ENCODE results near the gene CC2D2A.
"Not testable (repeated sequence)": the region's sequence is repeated elsewhere in the genome, so short reads cannot be mapped to it uniquely, and the experiment has no call there.

The CC2D2A gene

DNA sequence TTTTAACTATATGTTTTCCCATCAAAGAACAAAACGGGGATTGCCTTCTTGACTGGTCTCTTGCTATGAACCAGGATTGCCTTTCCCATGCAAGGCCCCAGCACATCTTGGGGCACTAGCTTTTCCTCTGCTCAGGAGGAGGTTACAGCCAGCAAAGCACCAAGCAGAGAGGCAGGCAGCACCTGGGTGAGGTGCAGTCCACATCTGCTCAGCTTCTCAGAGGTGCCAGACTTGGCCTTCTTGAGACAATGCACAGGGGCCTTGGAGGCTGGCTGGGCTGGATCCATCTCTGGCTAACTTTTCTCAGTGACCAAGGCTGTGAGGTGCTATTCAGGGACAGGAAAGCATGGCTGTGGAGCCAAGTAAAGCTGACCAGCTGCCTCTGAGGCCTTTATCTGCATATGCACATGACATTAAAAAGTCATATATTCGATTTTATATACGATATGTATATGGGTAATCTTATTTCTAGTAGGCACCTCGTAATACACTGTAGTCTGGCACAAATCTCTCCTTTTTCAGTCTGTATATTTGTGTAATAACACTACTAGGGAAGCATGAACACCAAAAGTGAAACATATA is 86.9 kb downstream of the CC2D2A start:
- no peak for DNase-seq (ENCODE audit: low read depth in 4 of 4, low spot score in 1 of 4)

DNA sequence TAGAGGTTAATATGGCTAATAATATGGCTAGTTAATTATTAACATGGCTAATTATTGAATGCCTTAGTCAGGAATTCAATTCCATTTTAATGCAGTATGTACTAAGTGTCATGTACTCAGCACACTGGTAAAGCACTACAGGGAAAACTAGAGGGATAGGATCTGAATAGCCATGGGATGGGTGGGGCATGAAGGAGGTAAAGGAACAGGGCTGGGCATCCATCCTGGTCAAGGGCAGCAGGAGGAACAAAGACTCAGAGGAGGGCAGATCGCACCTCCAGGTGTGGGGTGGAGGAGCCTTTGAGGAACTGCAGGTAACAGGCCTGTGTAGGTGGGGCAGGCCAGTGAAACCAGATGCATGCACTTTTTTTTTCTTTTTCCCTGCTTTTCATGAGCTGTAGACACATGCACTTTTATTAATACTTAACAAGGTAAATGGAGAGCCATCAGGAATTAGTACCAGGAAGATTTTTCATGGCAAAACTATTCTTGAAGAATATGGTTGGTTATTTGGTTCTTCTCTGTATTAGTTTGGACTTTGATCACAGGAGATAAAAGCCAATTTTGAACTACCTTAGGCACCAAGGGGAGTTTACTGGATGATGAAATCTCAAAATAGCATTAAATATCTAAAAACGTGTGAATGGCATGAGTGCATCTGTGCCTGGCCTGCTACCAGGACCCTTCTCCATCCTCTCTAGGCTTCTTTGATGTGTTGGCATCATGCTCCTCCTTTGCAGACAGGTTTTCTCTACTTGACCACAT is 88.3 kb downstream of the CC2D2A start:
- no peak for DNase-seq (ENCODE audit: low read depth in 4 of 4, low spot score in 1 of 4)

DNA sequence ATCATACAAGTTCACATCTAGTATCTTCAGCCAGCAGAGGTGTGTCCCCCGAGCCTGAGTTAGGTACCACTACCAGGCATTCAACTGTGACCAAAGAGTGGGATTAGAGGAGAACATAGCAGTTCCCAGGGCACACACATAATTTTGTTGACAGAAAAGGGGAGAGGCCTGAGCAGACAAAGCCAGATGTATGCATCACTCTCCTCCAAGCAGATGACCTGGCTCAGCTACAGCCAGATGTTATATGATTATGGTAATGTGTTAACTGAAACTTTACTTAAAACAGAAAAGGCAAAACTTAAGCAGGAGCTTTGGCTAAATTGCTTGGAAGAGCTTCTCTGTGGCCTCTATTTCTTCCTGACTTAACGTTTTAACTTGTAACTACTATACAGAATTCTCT is 88.9 kb downstream of the CC2D2A start:
- no peak for DNase-seq (ENCODE audit: low read depth in 4 of 4, low spot score in 1 of 4)

- no peak for DNase-seq (ENCODE audit: low read depth in 4 of 4, low spot score in 1 of 4)
These were observed 92.4 kb downstream of the CC2D2A start for GRCh38 chr4:15562114-15562513.

DNA sequence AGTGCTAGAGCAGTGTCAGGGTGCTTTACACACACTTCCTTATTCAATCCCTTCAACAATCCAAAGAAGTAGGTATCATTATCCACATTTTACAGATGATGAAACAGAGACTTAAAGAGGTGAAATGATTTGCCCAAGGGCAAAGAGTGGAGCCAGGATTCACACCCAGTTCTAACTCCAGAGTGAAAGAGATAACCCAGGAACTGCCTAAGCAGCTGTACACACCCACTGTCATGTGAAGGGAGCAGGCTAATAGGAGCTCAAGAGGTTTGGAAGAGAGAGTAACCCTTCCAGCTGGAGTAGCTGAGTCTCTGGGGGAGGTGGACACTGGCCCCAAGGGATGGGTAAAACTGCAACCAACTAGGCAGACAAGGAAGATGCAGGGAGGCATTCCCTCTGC is 92.9 kb downstream of the CC2D2A start:
- DNase-seq (ENCODE audit: low read depth in 4 of 4, low spot score in 1 of 4), result no peak

- DNase-seq (ENCODE audit: low read depth in 4 of 4, low spot score in 1 of 4), result no peak
These were observed 94.2 kb downstream of the CC2D2A start for GRCh38 chr4:15563871-15564270.

DNA sequence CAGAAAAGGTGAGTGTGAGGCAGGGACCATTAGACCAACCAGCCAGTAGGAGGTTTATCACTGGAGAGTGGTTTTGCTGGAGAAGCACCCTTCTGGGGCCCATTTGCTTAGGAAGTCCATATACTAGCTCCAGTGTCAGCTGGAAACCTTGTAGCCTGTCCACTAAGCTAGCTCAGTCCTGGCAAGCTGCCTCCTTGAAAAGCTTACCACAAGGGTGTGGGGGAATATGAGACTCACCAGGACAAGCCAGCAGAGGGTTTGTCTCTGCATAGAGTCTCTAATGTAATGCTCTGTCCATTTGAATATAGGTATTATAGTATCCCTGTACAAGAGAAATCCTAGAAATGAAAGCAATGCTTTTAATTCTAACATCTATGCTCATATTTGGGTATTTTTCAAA is 99.1 kb downstream of the CC2D2A start:
- no peak for DNase-seq (ENCODE audit: low read depth in 4 of 4, low spot score in 1 of 4)

- no peak for DNase-seq (ENCODE audit: low read depth in 4 of 4, low spot score in 1 of 4)
These were observed 100.1 kb downstream of the CC2D2A start for GRCh38 chr4:15569746-15570145.

DNA sequence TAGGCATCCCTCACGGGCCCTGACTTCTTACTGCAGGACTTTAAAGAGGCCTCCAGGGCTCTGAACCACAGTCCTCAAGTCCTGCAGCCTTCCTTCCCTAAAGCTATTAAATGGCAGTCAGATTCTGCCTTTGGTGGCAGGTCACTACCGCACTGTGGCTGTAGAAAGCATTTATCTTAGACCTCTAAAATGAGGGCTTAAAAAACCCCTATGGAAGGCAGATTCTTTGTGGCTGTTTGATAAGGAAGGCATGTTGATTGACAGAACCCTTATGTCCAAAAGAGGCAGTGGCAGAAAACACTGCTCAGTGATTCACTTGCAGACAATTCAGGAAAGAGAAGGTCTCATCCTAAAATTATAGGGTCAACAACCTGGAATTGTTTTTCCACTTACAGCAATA is 106.3 kb downstream of the CC2D2A start:
- no peak for DNase-seq (ENCODE audit: low read depth in 4 of 4, low spot score in 1 of 4)

GRCh38 chr4:15577508-15577907 is 107.8 kb downstream of the CC2D2A start:
- DNase-seq (ENCODE audit: low read depth in 4 of 4, low spot score in 1 of 4), result no peak

GRCh38 chr4:15584785-15585184 is 115.1 kb downstream of the CC2D2A start:
- DNase-seq (ENCODE audit: low read depth in 4 of 4, low spot score in 1 of 4), result no peak

- DNase-seq (ENCODE audit: low read depth in 4 of 4, low spot score in 1 of 4), result no peak
These were observed 115.6 kb downstream of the CC2D2A start for GRCh38 chr4:15585331-15585730.

- no peak for DNase-seq (ENCODE audit: low read depth in 4 of 4, low spot score in 1 of 4)
These were observed 116.4 kb downstream of the CC2D2A start for GRCh38 chr4:15586066-15586465.

DNA sequence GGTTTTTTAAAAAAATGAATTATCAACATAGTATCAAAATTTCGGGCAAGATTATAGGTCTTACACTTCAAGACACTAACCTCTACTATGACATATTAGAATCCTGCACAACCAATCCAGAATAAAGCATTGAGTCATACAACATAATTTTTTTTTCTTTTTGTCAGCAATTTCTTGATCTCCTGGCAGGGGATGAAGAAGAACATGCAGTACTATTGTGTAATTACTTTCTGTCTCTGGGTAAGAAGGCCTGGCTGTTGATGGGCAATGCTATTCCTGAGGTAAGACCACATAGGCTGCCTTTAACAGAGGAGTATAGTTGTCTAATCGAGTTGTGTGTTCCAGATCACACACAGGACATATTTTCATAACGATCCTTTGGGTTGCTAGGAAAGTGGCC is 118.0 kb downstream of the CC2D2A start:
- DNase-seq (ENCODE audit: low read depth in 4 of 4, low spot score in 1 of 4), result no peak

DNA sequence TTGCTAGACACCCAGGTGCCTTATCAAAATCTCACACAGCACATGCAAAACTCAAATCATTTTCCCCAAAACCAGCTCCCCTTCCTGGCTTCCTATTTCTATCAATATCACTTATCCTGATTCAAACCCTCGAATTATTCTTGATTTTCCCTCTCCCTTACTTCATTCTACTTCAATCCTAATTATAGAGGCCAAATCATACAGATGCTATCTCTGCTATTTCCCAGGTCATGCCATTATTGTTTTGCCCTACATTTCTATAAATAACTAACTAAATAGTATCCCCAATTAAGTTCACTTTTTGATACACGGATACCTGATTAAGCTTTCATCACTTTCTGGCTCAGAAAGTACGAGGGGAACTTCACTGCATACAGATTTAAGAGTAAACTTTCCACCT is 123.1 kb downstream of the CC2D2A start:
- DNase-seq (ENCODE audit: low read depth in 4 of 4, low spot score in 1 of 4), result no peak

GRCh38 chr4:15598644-15599043 is 129.0 kb downstream of the CC2D2A start:
- no peak for DNase-seq (ENCODE audit: low read depth in 4 of 4, low spot score in 1 of 4)

DNA sequence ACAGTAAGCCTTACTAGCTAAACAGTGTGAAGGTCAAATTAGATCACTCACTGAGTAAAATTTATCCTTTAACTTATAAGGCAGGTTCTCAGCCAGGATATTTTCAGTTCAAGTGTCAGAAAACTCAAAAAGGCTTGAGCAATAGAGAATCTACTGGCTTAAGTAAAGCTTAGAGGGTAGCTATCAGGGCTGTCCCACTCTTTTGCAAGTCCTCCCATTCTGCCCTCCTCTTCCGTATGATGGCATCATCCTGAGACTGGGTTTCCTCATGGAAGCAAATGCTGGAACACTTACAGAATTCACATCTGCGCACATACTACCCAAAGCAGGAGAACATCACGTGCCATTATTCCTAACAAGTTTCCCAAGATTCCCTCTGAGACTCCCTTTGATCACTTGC is 130.5 kb downstream of the CC2D2A start:
- no peak for DNase-seq (ENCODE audit: low read depth in 4 of 4, low spot score in 1 of 4)

DNA sequence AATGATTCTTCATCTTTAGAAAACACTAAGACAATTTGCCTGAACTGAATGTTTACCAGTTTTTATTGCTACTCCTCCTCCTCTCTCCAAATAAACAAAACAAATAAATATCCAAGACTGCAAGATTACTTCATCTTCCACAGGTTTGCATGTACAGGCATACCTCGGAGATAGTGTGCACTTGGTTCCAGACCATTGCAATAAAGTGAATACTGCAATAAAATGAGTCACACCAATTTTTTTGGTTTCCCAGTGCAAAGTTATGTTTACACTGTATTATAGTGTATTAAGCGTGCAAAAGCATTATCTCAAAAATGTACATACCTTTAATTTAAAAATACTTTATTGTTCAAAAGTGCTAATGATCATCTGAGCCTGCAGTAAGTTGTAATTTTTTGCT is 132.2 kb downstream of the CC2D2A start:
- no peak for DNase-seq (ENCODE audit: low read depth in 4 of 4, low spot score in 1 of 4)

DNA sequence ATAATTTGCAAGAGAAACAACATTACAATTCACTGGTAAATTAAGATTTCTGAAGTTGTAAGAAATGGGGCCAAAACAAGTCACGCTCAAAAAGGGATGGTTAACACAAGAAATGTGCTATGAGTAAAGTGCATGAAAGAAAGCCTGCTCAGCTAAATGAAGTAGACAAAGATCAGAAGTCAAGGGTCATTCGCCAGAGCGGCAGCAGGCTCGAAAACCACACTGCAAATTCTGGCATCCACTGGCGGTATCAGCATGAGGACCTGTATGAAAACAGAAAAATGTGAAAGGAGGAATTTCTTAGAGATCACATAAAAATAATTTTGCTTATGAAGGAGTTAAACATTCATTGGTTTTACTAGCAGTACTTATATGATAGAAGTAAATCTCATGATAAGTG is 135.9 kb downstream of the CC2D2A start:
- DNase-seq (ENCODE audit: low read depth in 4 of 4, low spot score in 1 of 4), result no peak

DNA sequence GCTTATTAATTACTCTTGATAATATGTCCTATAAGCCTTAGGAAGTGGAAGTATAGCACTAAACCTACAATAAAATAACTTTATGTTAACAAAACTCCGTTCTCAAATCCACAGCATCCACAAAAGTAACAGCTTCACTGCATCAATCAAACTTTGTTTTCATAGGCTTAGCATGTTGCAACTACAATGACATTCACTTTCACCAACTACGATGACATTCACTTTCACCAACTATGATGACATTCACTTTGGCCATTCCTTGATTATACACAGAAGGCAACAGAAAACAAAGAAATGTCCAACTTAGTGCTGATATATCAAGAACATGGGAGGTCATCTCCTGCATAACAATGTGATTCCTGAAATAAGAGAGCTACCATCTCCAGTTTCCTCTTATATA is 141.2 kb downstream of the CC2D2A start:
- DNase-seq (ENCODE audit: low read depth in 4 of 4, low spot score in 1 of 4), result no peak

GRCh38 chr4:15612136-15612535 is 142.5 kb downstream of the CC2D2A start:
- no peak for DNase-seq (ENCODE audit: low read depth in 4 of 4, low spot score in 1 of 4)

- DNase-seq (ENCODE audit: low read depth in 4 of 4, low spot score in 1 of 4), result not testable (repeated sequence)
These were observed 145.2 kb downstream of the CC2D2A start for GRCh38 chr4:15614891-15615290.

- not testable (repeated sequence) for DNase-seq (ENCODE audit: low read depth in 4 of 4, low spot score in 1 of 4)
These were observed 147.7 kb downstream of the CC2D2A start for GRCh38 chr4:15617407-15617806.
